ENCODE measurements around the gene SACS. TPM values are rescaled to one million over a fixed set of nuclear protein-coding genes. Genes with fewer than 3 reads are reported as not detected.

Gene SACS
- polyA plus RNA-seq, 3 donors, result 1.7 to 2.7 (median 2.2) TPM

GRCh38 chr13:23463661-23464060 lies 30.2 kb upstream of the SACS start:
- peaks cover 0 to 2% of the 10 kb centered on the region in 2 donors for H3K36me3 Mint-ChIP-seq
- no peak overlapping the region for H3K4me2 ChIP-seq (replicated peaks; ENCODE audit: extremely low read depth, low read length, poor library complexity, severe bottlenecking)
- H3K4me3 Mint-ChIP-seq, result no peak overlapping the region
- peaks cover 49 to 52% of the 10 kb centered on the region in 2 donors for H3K4me1 ChIP-seq (ENCODE audit: control insufficient read depth in 1 of 2, insufficient read depth in 2 of 2, low read length in 2 of 2)
- H3K4me1 Mint-ChIP-seq, result peaks cover 58% of the 10 kb centered on the region
- DNase-seq, result no peak
- H3K27me3 Mint-ChIP-seq (ENCODE audit: low read depth in 3 of 3), result peaks cover 2 to 5% (median 2%) of the 10 kb centered on the region in 3 donors
- no peak overlapping the region for H3K4me3 ChIP-seq (replicated peaks in 1 of 3; ENCODE audit: low read depth in 2 of 3, low read length in 3 of 3)
- no peak overlapping the region for H2AFZ ChIP-seq (ENCODE audit: insufficient read depth, low read depth, low read length, poor library complexity, severe bottlenecking)
- peaks cover 0 to 8% (median 1%) of the 10 kb centered on the region in 7 donors for H3K9me3 Mint-ChIP-seq
- TF ChIP-seq, protein P1, sequence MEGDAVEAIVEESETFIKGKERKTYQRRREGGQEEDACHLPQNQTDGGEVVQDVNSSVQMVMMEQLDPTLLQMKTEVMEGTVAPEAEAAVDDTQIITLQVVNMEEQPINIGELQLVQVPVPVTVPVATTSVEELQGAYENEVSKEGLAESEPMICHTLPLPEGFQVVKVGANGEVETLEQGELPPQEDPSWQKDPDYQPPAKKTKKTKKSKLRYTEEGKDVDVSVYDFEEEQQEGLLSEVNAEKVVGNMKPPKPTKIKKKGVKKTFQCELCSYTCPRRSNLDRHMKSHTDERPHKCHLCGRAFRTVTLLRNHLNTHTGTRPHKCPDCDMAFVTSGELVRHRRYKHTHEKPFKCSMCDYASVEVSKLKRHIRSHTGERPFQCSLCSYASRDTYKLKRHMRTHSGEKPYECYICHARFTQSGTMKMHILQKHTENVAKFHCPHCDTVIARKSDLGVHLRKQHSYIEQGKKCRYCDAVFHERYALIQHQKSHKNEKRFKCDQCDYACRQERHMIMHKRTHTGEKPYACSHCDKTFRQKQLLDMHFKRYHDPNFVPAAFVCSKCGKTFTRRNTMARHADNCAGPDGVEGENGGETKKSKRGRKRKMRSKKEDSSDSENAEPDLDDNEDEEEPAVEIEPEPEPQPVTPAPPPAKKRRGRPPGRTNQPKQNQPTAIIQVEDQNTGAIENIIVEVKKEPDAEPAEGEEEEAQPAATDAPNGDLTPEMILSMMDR (IDR thresholded peaks at IDR 0.05), result no peak
- no peaks in the 10 kb centered on the region for H3K27me3 ChIP-seq (ENCODE audit: control insufficient read depth in 2 of 2, insufficient read depth in 2 of 2, low read length in 2 of 2)
- 71% methylated on average over 4 of the region's 4 CpGs for WGBS (ENCODE audit: insufficient coverage)
- intact Hi-C loops (cut with micrococcal nuclease), result loop anchor here in 1 of 2 donors (10.0 kb wide), 1 partner anchor 441 kb away; no protein-coding TSS in a partner anchor
- H3K27ac Mint-ChIP-seq, result peak overlapping the region in 1 of 7 donors; percentile 63
- H3K27ac ChIP-seq (ENCODE audit: low read depth in 1 of 2, low read length in 2 of 2), result no peak overlapping the region
- H4K20me1 ChIP-seq (ENCODE audit: insufficient read depth, low read length), result no peaks in the 10 kb centered on the region
- no peaks in the 10 kb centered on the region for H3K36me3 ChIP-seq (replicated peaks in 1 of 2; ENCODE audit: control insufficient read depth in 1 of 2, insufficient read depth in 2 of 2, low read length in 2 of 2)
- H3K9ac ChIP-seq (ENCODE audit: insufficient read depth, low read length, poor library complexity, severe bottlenecking), result no peak overlapping the region
- H3K9me3 ChIP-seq (replicated peaks in 1 of 2; ENCODE audit: control insufficient read depth in 1 of 2, insufficient read depth in 1 of 2, low read length in 2 of 2), result no peaks in the 10 kb centered on the region
- no peaks in the 10 kb centered on the region for H3K79me2 ChIP-seq (ENCODE audit: insufficient read depth, low read length)

GRCh38 chr13:23462815-23463559 lies 29.5 kb upstream of the SACS start:
- H3K4me1 Mint-ChIP-seq, result peaks cover 58% of the 10 kb centered on the region
- no peak overlapping the region for H3K4me2 ChIP-seq (replicated peaks; ENCODE audit: extremely low read depth, low read length, poor library complexity, severe bottlenecking)
- H3K9ac ChIP-seq (ENCODE audit: insufficient read depth, low read length, poor library complexity, severe bottlenecking), result no peak overlapping the region
- WGBS (ENCODE audit: insufficient coverage), result 82% methylated on average over 2 of the region's 3 CpGs
- peaks cover 49 to 52% of the 10 kb centered on the region in 2 donors for H3K4me1 ChIP-seq (ENCODE audit: control insufficient read depth in 1 of 2, insufficient read depth in 2 of 2, low read length in 2 of 2)
- no peaks in the 10 kb centered on the region for H3K27me3 ChIP-seq (ENCODE audit: control insufficient read depth in 2 of 2, insufficient read depth in 2 of 2, low read length in 2 of 2)
- H2AFZ ChIP-seq (ENCODE audit: insufficient read depth, low read depth, low read length, poor library complexity, severe bottlenecking), result no peak overlapping the region
- no peaks in the 10 kb centered on the region for H3K36me3 ChIP-seq (replicated peaks in 1 of 2; ENCODE audit: control insufficient read depth in 1 of 2, insufficient read depth in 2 of 2, low read length in 2 of 2)
- H3K27ac Mint-ChIP-seq, result no peak overlapping the region
- intact Hi-C loops (cut with micrococcal nuclease), result loop anchor here in 1 of 2 donors (10.0 kb wide), 1 partner anchor 442 kb away; no protein-coding TSS in a partner anchor
- peaks cover 2 to 5% (median 2%) of the 10 kb centered on the region in 3 donors for H3K27me3 Mint-ChIP-seq (ENCODE audit: low read depth in 3 of 3)
- TF ChIP-seq, protein P1 (IDR thresholded peaks at IDR 0.05), result no peak
- DNase-seq, result no peak
- H3K4me3 ChIP-seq (replicated peaks in 1 of 3; ENCODE audit: low read depth in 2 of 3, low read length in 3 of 3), result no peak overlapping the region
- H3K27ac ChIP-seq (ENCODE audit: low read depth in 1 of 2, low read length in 2 of 2), result no peak overlapping the region
- H3K9me3 ChIP-seq (replicated peaks in 1 of 2; ENCODE audit: control insufficient read depth in 1 of 2, insufficient read depth in 1 of 2, low read length in 2 of 2), result no peaks in the 10 kb centered on the region
- H3K79me2 ChIP-seq (ENCODE audit: insufficient read depth, low read length), result no peaks in the 10 kb centered on the region
- peaks cover 0 to 2% of the 10 kb centered on the region in 2 donors for H3K36me3 Mint-ChIP-seq
- H4K20me1 ChIP-seq (ENCODE audit: insufficient read depth, low read length), result no peaks in the 10 kb centered on the region
- peaks cover 0 to 10% (median 1%) of the 10 kb centered on the region in 7 donors for H3K9me3 Mint-ChIP-seq
- no peak overlapping the region for H3K4me3 Mint-ChIP-seq
